Astrocyte (in vitro differentiated cells and primary cell): ENCODE results near the gene NRBP1. TPM values are rescaled to one million over a fixed set of nuclear protein-coding genes. Genes with fewer than 3 reads are reported as not detected.
A peak's percentile ranks its signal among the peaks of the same experiment; 100 is the strongest.

ENCODE experiments used
- DNase-seq: peaks from one replicate; pipeline ENCODE4 v3.0.0-alpha.2; 2010; ENCODE audit warnings: low read depth
- FAIRE-seq: peaks from 2 replicates; lab custom pipeline; 2011; peaks lifted over from hg19 to GRCh38; lab: Jason Lieb, UNC
- H2AFZ ChIP-seq: 2 replicates; pipeline ENCODE4 v1.6.0; 2012; ENCODE audit warnings: low read depth, low read length, inconsistent platforms
- H3K27ac ChIP-seq: 2 replicates; pipeline ENCODE4 v1.5.1; 2011; ENCODE audit warnings: low read depth, low read length, inconsistent platforms
- H3K27me3 ChIP-seq: 2 replicates; pipeline ENCODE4 v1.6.0; 2011; ENCODE audit warnings: low read length, inconsistent platforms; ENCODE audit not compliant: insufficient read depth
- H3K36me3 ChIP-seq: 2 replicates; pipeline ENCODE4 v1.5.1; 2011; ENCODE audit warnings: low read length, inconsistent platforms; ENCODE audit not compliant: insufficient read depth
- H3K4me1 ChIP-seq: 2 replicates; pipeline ENCODE4 v1.5.1; 2011; ENCODE audit warnings: low read length, inconsistent platforms; ENCODE audit not compliant: insufficient read depth
- H3K4me2 ChIP-seq: 2 replicates; pipeline ENCODE4 v1.6.0; 2012; ENCODE audit warnings: low read length, inconsistent platforms
- H3K4me3 ChIP-seq: 2 replicates; pipeline ENCODE4 v1.5.1; 2011; ENCODE audit warnings: low read depth, mild to moderate bottlenecking, low read length, inconsistent platforms; ENCODE audit not compliant: insufficient read depth
- H3K79me2 ChIP-seq: 2 replicates; pipeline ENCODE4 v1.6.0; 2012; ENCODE audit warnings: mild to moderate bottlenecking, low read length, inconsistent platforms; ENCODE audit not compliant: insufficient read depth
- H3K9ac ChIP-seq: 2 replicates; pipeline ENCODE4 v1.6.0; 2012; ENCODE audit warnings: mild to moderate bottlenecking, low read length, inconsistent platforms
- H3K9me3 ChIP-seq: 2 replicates; pipeline ENCODE4 v1.5.1; 2012; ENCODE audit warnings: low read depth, mild to moderate bottlenecking, low read length, inconsistent platforms; ENCODE audit not compliant: insufficient read depth
- H4K20me1 ChIP-seq: 2 replicates; pipeline ENCODE4 v1.6.0; 2012; ENCODE audit warnings: low read length, inconsistent platforms; ENCODE audit not compliant: insufficient read depth
- H3K27ac Mint-ChIP-seq: one replicate; pipeline ENCODE4 v1.8.0; 2021; ENCODE audit warnings: mild to moderate bottlenecking, mixed read lengths; ENCODE audit not compliant: unreplicated experiment
- H3K27me3 Mint-ChIP-seq: one replicate; pipeline ENCODE4 v1.8.0; 2021; ENCODE audit warnings: low read depth, mixed read lengths; ENCODE audit not compliant: unreplicated experiment
- H3K36me3 Mint-ChIP-seq: one replicate; pipeline ENCODE4 v1.8.0; 2021; ENCODE audit warnings: low read depth, mixed read lengths; ENCODE audit not compliant: unreplicated experiment
- H3K4me1 Mint-ChIP-seq: one replicate; pipeline ENCODE4 v1.8.0; 2021; ENCODE audit warnings: low read depth, mixed read lengths; ENCODE audit not compliant: unreplicated experiment
- H3K4me3 Mint-ChIP-seq: one replicate; pipeline ENCODE4 v1.8.0; 2021; ENCODE audit warnings: mild to moderate bottlenecking, moderate library complexity, mixed read lengths; ENCODE audit not compliant: unreplicated experiment
- H3K9me3 Mint-ChIP-seq: one replicate; pipeline ENCODE4 v1.8.0; 2021; ENCODE audit warnings: mild to moderate bottlenecking, mixed read lengths; ENCODE audit not compliant: unreplicated experiment
- EZH2 ChIP-seq: IDR thresholded peaks from 2 replicates; pipeline ENCODE4 v1.6.1; 2012; ENCODE audit warnings: mild to moderate bottlenecking, low read length, inconsistent platforms; ENCODE audit not compliant: insufficient read depth
- total RNA-seq: library from RNA; stranded (reverse); gene quantifications from 2 replicates; pipeline ENCODE4 v1.2.1, GENCODE V29; 2021
- TF ChIP-seq, protein P1 (sequence below): IDR thresholded peaks from 2 replicates; pipeline ENCODE4 v1.5.1; 2011; ENCODE audit warnings: low read depth, mild to moderate bottlenecking, inconsistent platforms, low read length, moderate library complexity; ENCODE audit not compliant: insufficient read depth

Gene NRBP1
- total RNA-seq, 1 donor from 2014 or later: 127 TPM

DNA sequence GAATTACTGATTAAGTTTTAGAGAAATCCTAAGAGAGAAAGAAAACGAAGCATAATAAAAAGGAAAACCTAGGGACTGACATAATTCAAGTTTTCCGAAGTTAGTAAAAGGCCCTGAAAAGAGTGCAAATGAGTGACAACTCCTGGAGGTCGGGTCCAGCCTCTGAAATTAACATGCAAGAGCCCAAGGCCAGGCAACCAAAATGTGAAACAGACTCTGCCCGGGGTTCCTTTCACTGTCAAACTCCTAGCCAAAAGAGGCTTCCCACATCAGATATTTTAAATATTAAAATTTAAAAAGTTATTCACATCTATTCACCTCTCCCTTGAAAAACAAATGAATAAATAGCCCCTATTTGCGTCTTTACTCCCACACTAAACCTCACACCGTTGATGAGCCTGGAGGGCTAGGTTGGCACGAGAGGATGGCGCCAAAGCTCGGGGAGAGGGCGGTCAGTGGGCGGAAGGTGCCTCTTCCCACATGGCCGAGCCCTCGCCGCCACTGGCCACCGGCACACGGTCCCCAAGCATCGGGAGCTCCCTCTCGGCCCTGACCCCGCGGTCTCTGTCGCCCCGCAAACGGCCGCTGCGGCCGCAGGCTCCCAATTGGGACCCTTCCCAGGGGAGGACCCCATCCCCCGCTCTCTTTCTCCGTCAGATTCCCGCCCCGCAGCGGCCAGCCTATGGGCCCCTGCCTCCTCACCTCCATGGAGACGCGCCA is 19.7 kb upstream of the NRBP1 start:
- H3K4me1 ChIP-seq: peaks cover 13% of the 10 kb centered on the region
- Mint-ChIP-seq H3K4me3 (peak overlapping the region; percentile 93), H3K36me3 (peaks cover 2% of the 10 kb centered on the region), H3K27me3 (no peaks in the 10 kb centered on the region), H3K4me1 (peaks cover 12% of the 10 kb centered on the region), H3K9me3 (peaks cover 2% of the 10 kb centered on the region), H3K27ac (peak overlapping the region; percentile 82)
- H3K4me2 ChIP-seq: peak overlapping the region; percentile 97
- H2AFZ ChIP-seq: peak overlapping the region; percentile 97
- H3K9ac ChIP-seq: peak overlapping the region; percentile 96
- TF ChIP-seq EZH2: no peak
- TF ChIP-seq, protein P1, sequence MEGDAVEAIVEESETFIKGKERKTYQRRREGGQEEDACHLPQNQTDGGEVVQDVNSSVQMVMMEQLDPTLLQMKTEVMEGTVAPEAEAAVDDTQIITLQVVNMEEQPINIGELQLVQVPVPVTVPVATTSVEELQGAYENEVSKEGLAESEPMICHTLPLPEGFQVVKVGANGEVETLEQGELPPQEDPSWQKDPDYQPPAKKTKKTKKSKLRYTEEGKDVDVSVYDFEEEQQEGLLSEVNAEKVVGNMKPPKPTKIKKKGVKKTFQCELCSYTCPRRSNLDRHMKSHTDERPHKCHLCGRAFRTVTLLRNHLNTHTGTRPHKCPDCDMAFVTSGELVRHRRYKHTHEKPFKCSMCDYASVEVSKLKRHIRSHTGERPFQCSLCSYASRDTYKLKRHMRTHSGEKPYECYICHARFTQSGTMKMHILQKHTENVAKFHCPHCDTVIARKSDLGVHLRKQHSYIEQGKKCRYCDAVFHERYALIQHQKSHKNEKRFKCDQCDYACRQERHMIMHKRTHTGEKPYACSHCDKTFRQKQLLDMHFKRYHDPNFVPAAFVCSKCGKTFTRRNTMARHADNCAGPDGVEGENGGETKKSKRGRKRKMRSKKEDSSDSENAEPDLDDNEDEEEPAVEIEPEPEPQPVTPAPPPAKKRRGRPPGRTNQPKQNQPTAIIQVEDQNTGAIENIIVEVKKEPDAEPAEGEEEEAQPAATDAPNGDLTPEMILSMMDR: no peak
- H3K27ac ChIP-seq: peak overlapping the region; percentile 80
- peak overlapping the region; percentile 95 for H3K4me3 ChIP-seq
- no peaks in the 10 kb centered on the region for H3K9me3 ChIP-seq
- peaks cover 31% of the 10 kb centered on the region for H4K20me1 ChIP-seq
- DNase-seq (no peak), FAIRE-seq (no peak)
- H3K79me2 ChIP-seq: peaks cover 57% of the 10 kb centered on the region
- no peaks in the 10 kb centered on the region for H3K36me3 ChIP-seq
- H3K27me3 ChIP-seq: no peaks in the 10 kb centered on the region

DNA sequence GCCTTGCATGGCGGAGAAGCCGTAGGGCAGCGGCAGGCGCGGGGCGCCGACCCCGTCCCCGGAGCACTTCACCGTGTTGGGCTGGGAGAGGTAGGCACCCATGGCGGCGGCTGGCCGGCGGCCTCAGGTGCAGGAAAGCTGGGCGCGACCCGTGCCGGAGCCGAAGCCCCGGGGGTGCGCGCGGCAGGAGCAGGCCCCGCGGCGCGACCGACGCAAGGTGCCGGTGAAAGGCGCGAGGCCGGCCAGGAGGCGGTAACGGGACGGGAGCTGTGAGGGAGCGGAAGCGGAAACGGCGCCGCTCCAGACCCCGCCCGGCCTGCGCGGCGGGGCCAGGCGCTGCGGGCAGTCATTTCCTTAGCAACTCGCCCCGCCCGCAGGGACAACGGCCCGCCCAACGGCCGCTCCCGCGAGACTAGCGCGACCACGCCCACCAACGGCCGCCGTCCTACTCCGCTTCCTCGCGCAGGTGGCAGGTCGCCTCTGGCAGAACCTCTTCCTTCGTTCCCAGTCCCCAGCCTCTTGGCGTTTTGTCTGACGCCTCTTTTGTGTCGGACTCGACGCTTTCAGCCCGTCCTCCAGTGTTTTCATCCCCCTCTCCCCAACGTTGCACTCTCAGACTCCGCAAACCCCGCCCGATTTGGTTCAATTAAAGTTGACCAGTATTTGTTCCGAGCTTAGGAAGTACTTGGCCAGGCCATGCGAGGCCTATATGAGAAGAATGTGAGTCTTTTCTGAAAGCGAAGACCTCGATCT is 18.9 kb upstream of the NRBP1 start, which contains the start of gene PPM1G:
PPM1G (minus strand) TSS at position 271 of the 753 bp plus-strand sequence; CDS start at position 102, 169 bp downstream.
- Histone ChIP-seq H3K9ac (peak within 1 kb of the TSS; percentile 96), H3K79me2 (peaks cover 50% of the 10 kb centered on the region), H3K4me3 (peak within 1 kb of the TSS; percentile 95), H4K20me1 (peaks cover 31% of the 10 kb centered on the region), H2AFZ (peak within 1 kb of the TSS; percentile 97), H3K4me1 (peaks cover 13% of the 10 kb centered on the region), H3K4me2 (peak within 1 kb of the TSS; percentile 97), H3K27ac (peak within 1 kb of the TSS; percentile 80), H3K27me3 (no peaks in the 10 kb centered on the region), H3K36me3 (no peaks in the 10 kb centered on the region), H3K9me3 (no peaks in the 10 kb centered on the region)
- H3K4me3 Mint-ChIP-seq: peak within 1 kb of the TSS; percentile 93
- H3K9me3 Mint-ChIP-seq: peaks cover 2% of the 10 kb centered on the region
- FAIRE-seq: no peak
- no peaks in the 10 kb centered on the region for H3K27me3 Mint-ChIP-seq
- H3K27ac Mint-ChIP-seq: peak within 1 kb of the TSS; percentile 82
- H3K4me1 Mint-ChIP-seq: peaks cover 12% of the 10 kb centered on the region
- DNase-seq: peak; percentile 76
- H3K36me3 Mint-ChIP-seq: peaks cover 2% of the 10 kb centered on the region
- no peak for TF ChIP-seq EZH2
- TF ChIP-seq, protein P1: no peak
